Right ventricle myocardium inferior (tissue), 1 donor: ENCODE data around the gene SEMA4D. TPM values are rescaled to one million over a fixed set of nuclear protein-coding genes. Genes with fewer than 3 reads are reported as not detected.
"Not testable (repeated sequence)": the region's sequence is repeated elsewhere in the genome, so short reads cannot be mapped to it uniquely, and the experiment has no call there.

ENCODE experiments used
- ATAC-seq: fragments of 200-7000 bp; cut with Tn5 transposase; one replicate; pipeline ENCODE4 v1.9.1; 2020; ENCODE audit warnings: mild to moderate bottlenecking, moderate library complexity
- DNase-seq: peaks from one replicate; pipeline ENCODE4 v3.0.0; 2021; ENCODE audit errors: missing footprints
- intact Hi-C: fragments of 100-400 bp; cut with DNase I; formaldehyde crosslinking; loops from one replicate; pipeline ENCODE4 v1.11.0; 2022
- total RNA-seq: library from RNA; stranded (reverse); fragmentation: NEBNext Ultra II Directional; extraction: Animal tissue kit (Norgen Biotek cat#: 25700); gene quantifications from one replicate; pipeline ENCODE4 v1.2.1, GENCODE V29; 2021
- donor health status: DM: no; HTN: yes; CAD: no; lungs with severe emphysema.

Gene SEMA4D
- total RNA-seq, 1 donor from 2014 or later = 24.1 TPM

DNA sequence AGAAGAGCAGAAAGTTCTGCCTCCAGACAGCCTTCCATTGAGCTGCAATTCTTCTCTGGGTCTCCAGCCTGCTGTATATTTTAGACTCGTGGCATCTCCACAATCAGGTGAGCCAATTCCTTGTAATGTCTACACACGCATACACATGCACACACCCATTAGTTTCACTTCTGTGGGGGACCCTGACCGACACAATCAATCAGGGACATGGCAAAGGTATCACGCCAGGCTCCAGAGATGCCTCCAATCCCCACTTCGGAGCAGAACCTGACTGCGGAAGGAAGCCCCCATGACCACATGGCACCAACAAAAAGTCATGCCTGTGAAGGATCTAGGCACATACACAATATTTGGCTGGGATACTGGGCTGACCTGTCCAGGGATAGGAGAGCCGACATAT is 21.4 kb downstream of the SEMA4D start:
- ATAC-seq (no peak), DNase-seq (no peak)
- intact Hi-C loops = no loop called here

DNA sequence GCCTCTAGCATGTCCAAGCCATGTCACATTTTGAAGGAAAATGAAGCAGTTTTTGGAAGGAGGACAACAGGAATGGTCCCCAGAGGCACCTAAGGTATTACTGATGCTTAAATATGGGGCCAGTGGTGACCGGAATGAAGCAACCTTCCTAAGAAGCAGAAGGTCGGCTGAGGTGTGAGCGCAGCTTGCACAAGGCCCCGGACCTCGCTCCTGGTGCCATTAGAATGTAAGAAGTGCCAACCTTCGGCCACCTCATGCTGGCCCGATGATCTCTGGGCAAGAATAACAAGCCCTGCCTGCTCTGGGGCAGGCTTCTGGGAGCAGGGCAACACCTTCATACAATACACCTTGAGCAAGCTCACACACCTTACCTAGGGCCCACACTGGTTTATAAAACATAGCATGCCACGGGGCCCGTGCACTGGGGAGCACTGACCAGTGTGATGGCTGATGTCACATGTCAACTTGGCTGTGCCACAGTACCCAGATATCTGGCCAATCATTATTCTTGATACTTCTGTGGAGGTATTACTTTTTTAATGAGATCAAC is 21.9 kb downstream of the SEMA4D start:
- ATAC-seq = no peak
- DNase-seq = no peak
- intact Hi-C loops = no loop called here

DNA sequence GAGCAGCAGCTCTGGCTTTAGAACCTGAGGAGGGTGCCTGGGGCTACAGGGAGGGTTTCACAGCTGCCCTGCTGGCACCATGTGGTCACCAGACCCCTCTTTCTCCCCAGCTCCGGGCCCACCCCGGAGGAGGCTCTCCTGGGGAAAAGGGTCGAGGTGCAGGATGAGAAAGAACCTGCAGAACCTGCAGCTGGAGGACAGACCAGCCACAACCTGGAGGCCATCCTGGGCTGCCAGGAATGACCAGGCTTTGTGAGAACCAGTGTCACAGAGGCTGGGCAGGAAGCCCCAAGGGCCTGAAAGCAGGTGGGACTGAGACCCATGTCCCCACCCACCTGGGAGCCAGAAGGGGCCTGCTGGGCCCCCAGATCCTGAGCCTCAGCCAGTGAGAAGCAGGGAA is 23.0 kb downstream of the SEMA4D start:
- intact Hi-C loops = no loop called here
- ATAC-seq = no peak
- DNase-seq = no peak

GRCh38 chr9:89473762-89474469 is 24.0 kb downstream of the SEMA4D start:
- DNase-seq = no peak
- intact Hi-C loops = no loop called here
- ATAC-seq = no peak

DNA sequence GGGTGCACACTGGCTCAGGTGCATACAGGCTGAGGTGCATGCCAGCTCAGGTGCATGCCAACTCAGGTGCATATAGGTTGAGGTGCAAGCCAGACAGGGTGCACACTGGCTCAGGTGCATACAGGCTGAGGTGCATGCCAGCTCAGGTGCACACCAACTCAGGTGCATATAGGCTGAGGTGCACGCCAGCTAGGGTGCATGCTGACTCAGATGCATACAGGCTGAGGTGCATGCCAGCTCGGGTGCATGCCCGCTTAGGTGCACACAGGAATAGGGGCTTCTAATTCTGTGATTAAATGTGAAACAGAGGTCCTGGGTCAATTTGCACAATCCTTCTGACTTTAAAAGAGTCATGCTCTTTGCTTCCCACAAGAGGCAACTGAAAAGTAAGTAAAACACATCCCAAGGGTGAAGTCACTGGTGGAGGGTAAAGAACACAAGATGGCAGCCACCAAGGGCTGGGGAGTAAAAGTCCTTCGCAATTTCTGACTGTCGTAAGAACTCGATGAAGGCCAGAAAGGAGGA is 26.1 kb downstream of the SEMA4D start:
- ATAC-seq, DNase-seq, intact Hi-C loops: not testable (repeated sequence)

DNA sequence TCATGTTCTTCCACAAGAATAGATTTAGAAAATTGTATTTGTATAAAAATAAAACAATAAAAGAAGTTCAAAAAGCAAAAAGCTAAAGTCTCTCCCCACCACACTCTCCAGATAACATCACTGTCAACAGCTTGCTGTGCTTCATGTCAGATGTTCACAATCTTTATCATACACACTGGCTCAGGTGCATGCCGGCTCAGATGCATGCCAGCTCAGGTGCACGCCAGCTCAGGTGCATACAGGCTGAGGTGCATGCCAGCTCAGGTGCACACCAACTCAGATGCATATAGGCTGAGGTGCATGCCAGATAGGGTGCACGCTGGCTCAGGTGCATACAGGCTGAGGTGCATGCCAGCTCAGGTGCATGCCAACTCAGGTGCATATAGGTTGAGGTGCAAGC is 26.5 kb downstream of the SEMA4D start:
- ATAC-seq = no peak
- intact Hi-C loops = no loop called here
- no peak for DNase-seq

DNA sequence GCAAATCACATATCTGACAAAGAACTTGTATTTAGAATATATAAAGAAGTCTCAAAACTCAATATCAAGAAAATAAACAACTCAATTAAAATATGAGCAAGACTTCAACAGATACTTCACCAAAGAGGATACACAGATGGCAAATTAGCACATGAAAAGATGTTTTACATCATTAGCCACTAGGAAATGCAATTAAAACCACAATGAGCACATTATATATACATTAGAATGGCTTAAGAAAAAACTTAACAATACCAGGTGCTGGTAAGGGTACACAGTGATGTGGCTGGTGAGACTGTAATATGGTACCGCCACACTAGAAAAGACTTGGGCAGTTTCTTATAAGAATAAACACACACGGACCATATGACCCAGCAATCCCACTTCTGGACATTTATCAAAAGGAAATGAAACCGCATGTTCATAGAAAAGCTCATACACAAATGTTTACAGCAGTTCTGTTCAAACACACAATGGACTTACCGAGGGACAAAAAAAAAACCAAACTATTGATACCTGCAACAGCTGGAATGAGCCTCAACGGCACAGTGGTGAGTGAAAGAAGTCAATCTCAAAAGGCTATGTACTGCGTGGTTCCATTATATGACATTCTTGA is 27.6 kb downstream of the SEMA4D start:
- ATAC-seq (no peak), DNase-seq (no peak)
- intact Hi-C loops = no loop called here

DNA sequence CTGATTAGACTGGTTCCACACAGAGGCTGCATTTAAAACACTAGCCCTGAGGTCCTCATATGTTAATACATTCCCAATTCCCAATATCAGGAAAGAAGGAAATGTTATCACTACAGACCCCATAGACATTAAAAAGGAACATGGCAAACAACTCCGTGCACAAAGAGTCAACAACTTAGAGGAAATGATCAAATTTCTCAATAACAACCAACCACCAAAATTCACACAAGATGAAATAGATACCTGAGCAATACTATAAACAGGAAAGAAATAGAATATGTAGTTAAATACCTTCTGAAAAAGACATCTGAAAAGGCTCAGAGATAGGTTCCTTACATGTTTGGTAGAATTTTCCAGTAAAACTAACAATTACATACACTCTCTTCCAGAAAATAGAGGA is 28.9 kb downstream of the SEMA4D start:
- ATAC-seq (no peak), DNase-seq (no peak)
- intact Hi-C loops = no loop called here

DNA sequence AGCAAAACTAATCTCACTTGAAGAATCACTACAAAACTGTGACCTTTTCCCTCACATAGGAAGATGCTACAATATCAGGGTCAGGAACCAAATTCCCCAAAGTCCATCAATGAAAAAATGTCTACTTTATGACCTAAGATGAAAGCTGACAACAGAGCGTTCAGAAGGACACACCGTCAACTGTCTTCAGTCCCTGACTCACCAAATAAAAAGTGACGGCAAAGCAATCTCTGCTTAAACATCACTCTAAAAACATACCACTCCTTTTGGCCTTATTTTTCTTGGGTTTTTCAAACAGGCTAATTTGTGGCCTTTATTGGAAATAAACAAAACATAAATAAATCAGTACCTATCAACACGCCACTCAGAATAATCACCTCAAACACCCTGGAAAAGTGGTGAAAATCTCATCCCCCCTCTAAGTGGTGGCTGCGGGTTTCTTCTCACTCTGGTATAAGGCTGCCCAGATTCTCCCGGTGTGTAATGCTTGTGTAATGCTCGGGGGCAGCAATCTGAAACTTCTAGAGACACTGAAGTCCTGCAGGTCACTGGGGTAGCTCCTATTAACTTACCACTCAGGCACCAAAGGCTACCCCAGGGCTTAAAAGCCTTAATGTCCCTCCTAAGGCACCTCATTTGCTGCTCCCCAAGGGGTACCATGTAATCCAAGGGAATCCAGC is 29.5 kb downstream of the SEMA4D start:
- ATAC-seq (no peak), DNase-seq (no peak)
- intact Hi-C loops = no loop called here

- no peak for DNase-seq
- no peak for ATAC-seq
- intact Hi-C loops = no loop called here
These were observed 30.7 kb downstream of the SEMA4D start for GRCh38 chr9:89467278-89467625.

DNA sequence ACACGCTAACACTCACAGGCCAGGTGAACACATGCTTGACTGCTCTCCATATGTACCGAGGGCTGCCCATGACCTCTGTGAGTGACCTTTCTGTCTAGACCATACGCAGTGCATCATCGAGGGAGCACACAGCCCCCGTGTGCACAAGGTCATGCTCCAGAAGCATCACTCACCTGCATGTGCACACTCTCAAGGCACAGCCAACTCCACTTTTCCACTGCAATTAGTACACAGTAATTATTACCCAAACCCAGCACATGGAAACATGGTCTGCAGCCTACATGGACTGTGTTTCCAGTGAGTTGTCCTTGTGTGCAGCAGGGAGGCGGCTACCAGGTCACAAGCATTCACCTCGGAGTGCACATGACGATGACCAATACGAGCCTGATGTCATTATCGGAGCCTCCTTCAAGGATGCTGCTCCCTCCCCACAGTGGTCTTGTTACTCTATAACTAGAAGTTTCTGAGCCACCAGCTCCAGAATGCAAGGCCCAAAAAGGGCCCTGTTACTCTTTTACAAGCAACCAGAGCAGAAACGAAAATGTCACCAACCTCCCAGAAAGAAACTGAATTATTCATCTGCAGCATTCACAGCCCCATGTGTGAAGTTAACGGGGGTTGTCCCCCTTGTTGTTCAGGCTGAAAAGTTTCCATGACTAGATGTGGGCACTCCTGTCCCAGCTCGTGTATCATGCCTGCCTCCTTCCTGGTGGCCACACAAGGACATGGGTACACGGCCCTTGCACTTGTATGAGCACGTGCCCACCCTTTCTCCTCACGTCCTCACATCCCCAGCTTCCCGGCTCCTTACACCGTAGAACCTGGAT is 31.2 kb downstream of the SEMA4D start:
- ATAC-seq (no peak), DNase-seq (no peak)
- intact Hi-C loops = no loop called here

GRCh38 chr9:89465726-89466308 is 32.1 kb downstream of the SEMA4D start:
- intact Hi-C loops = no loop called here
- DNase-seq (no peak), ATAC-seq (no peak)

DNA sequence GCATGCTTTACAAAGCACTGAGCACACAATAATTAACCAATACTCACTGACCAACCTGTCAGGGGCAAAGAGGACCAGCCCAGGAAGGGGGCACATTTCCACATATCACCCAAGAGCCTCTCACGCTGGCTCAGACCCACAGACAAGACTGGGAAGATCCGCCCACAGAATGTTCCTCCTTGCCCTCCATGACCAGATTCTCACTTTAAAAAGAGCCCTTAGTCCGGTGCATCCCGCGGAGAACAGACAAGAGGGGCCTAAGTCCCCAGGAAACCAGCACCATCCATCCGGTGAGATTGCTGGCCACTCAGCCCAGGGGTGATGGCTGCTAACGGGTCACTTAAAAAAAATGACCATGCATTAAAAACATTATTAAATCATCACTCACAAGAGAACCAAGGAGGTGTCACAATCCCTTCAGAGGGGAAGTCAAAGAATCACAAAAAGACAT is 32.9 kb downstream of the SEMA4D start:
- DNase-seq = no peak
- intact Hi-C loops = no loop called here
- ATAC-seq = no peak

GRCh38 chr9:89464300-89464901 is 33.5 kb downstream of the SEMA4D start:
- no peak for ATAC-seq
- no peak for DNase-seq
- intact Hi-C loops = no loop called here

DNA sequence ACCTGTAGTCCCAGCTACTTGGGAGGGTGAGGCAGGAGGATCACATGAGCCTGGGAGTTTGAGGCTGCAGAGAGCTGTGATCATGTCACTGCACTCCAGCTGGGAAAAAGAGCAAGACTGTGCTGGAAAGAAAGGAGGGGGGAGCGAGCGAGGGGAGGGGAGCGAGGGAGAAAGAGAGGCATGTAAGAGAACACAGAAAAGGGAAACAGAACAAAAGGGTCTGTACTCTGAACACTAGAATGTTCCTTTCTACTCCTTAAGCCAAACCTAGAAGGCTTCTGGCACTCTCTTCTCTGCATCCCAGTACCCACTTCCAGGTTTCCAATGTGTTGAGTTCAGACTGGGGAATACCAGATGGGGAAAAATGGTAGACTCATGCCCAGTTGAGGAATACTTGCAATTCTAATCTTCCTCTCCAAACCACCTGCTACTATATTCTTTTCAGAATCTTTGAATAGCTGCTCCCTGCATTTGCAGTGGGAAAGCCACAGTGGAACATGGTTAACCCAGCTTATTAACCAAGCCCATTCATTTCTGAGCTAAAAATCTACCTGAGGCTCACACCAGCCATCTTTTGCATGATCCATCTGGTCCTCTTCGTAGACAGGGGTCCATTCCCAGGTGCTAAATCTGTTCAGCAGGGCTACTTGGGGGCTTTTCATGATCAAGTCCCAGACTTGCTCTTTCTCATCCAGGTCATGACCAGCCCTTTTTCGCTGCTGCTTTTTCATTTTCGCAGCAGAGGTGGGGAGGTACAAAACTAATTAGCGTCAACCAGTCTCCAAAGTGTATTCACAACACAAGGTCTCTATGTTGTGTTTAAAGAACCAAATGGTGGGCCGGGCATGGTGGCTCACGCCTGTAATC is 34.9 kb downstream of the SEMA4D start:
- intact Hi-C loops = no loop called here
- ATAC-seq (no peak), DNase-seq (no peak)

- intact Hi-C loops = no loop called here
- DNase-seq = no peak
- no peak for ATAC-seq
These were observed 35.7 kb downstream of the SEMA4D start for GRCh38 chr9:89462199-89462598.

- DNase-seq (no peak), ATAC-seq (no peak)
- intact Hi-C loops = no loop called here
These were observed 36.6 kb downstream of the SEMA4D start for GRCh38 chr9:89461265-89461664.
